OCI-LY7 (cell line): ENCODE results near the gene SLC1A3. TPM values are rescaled to one million over a fixed set of nuclear protein-coding genes. Genes with fewer than 3 reads are reported as not detected.

ENCODE experiments used
- BruUV-seq: library from RNA; stranded (reverse); fragments of 400-500 nt; replicated peaks from 2 replicates; lab custom pipeline; 2021; lab: Mats Ljungman, UMichigan
- CTCF ChIA-PET: fragments of 300-600 bp; sonication (Branson Sonifier 250); formaldehyde crosslinking; loops from one replicate; lab custom pipeline; 2022; ENCODE audit warnings: antibody characterized with exemption; ENCODE audit not compliant: unreplicated experiment; lab: Charles Lee
- POLR2A ChIA-PET: fragments of 300-600 bp; sonication (Branson Sonifier 250); formaldehyde crosslinking; loops from one replicate; lab custom pipeline; 2022; ENCODE audit warnings: antibody characterized with exemption; lab: Charles Lee
- DNase-seq: peaks from one replicate; pipeline ENCODE4 v3.0.0-alpha.2; 2015; ENCODE audit warnings: low spot score
- H2AFZ ChIP-seq: fragments of 200-600 bp; sonication (generic), shearing (Covaris generic); 2 replicates; pipeline ENCODE4 v1.6.1; 2014; ENCODE audit warnings: mild to moderate bottlenecking, antibody characterized with exemption, low read length, moderate library complexity
- H3K27ac ChIP-seq: fragments of 200-600 bp; sonication (generic); 2 replicates; pipeline ENCODE4 v1.5.1; 2014; ENCODE audit warnings: mixed run types, low read depth, mild to moderate bottlenecking, moderate library complexity, low read length, inconsistent platforms; ENCODE audit not compliant: poor library complexity, severe bottlenecking
- H3K36me3 ChIP-seq: fragments of 200-600 bp; sonication (generic); 2 replicates; pipeline ENCODE4 v1.6.1; 2014; ENCODE audit warnings: mild to moderate bottlenecking, antibody characterized with exemption, low read length, moderate library complexity, mixed read lengths; ENCODE audit not compliant: insufficient read depth
- H3K4me1 ChIP-seq: fragments of 200-600 bp; sonication (generic); 2 replicates; pipeline ENCODE4 v1.5.1; 2014; ENCODE audit warnings: mild to moderate bottlenecking, low read length; ENCODE audit not compliant: insufficient read depth, poor library complexity, severe bottlenecking
- H3K4me2 ChIP-seq: fragments of 200-600 bp; sonication (generic); 2 replicates; pipeline ENCODE4 v1.6.1; 2014; ENCODE audit warnings: mild to moderate bottlenecking, low read length
- H3K4me3 ChIP-seq: fragments of 200-600 bp; sonication (generic); 2 replicates; pipeline ENCODE4 v1.5.1; 2014; ENCODE audit warnings: mild to moderate bottlenecking, low read depth, low read length; ENCODE audit not compliant: poor library complexity, severe bottlenecking
- H3K79me2 ChIP-seq: fragments of 200-600 bp; sonication (generic); 2 replicates; pipeline ENCODE4 v1.6.1; 2016; ENCODE audit warnings: low read depth, mild to moderate bottlenecking, low read length, moderate library complexity, mixed read lengths; ENCODE audit not compliant: insufficient read depth
- H3K9me2 ChIP-seq: fragments of 200-600 bp; sonication (generic); 2 replicates; pipeline ENCODE4 v1.6.1; 2016; ENCODE audit warnings: mild to moderate bottlenecking, low read length, mixed read lengths; ENCODE audit not compliant: insufficient read depth
- H3K9me3 ChIP-seq: fragments of 200-600 bp; sonication (generic); 2 replicates; pipeline ENCODE4 v1.6.1; 2014; ENCODE audit warnings: mild to moderate bottlenecking, mixed run types, low read length, mixed read lengths
- H4K20me1 ChIP-seq: fragments of 200-600 bp; sonication (generic); 2 replicates; pipeline ENCODE4 v1.6.1; 2014; ENCODE audit warnings: mild to moderate bottlenecking, antibody characterized with exemption, low read length, moderate library complexity, mixed read lengths; ENCODE audit not compliant: insufficient read depth
- CTCF ChIP-seq: fragments of 200-600 bp; sonication (generic); conservative IDR thresholded peaks from 2 replicates; pipeline ENCODE4 v1.5.1; 2014; ENCODE audit warnings: mild to moderate bottlenecking, antibody characterized with exemption, low read length, moderate library complexity, mixed read lengths
- EZH2phosphoT487 ChIP-seq: fragments of 200-600 bp; sonication (generic); IDR thresholded peaks from 2 replicates; pipeline ENCODE4 v1.6.1; 2018; ENCODE audit warnings: low read depth, borderline replicate concordance, mild to moderate bottlenecking, mixed run types, antibody characterized with exemption, low read length, moderate library complexity, mixed read lengths
- intact Hi-C: fragments of 100-400 bp; cut with micrococcal nuclease; formaldehyde crosslinking; loops from one replicate; pipeline ENCODE4 v1.10.0; 2022; ENCODE audit not compliant: unreplicated experiment
- total RNA-seq, 2 experiments: library from RNA; depleted of rRNA in 1 of 2; stranded (reverse); fragments of >200 nt in 1 of 2; shearing (Covaris generic) in 1 of 2; gene quantifications; 2 replicates each; pipeline ENCODE4 v1.2.3, GENCODE V29; 2014 to 2022

SLC1A3 gene
- total RNA-seq, 2 experiments from 2014 or later = not detected

- H3K4me2 ChIP-seq = no peak overlapping the region
- ChIA-PET POLR2A (no interaction called here), CTCF (no interaction called here)
- intact Hi-C loops = no loop called here
- no peak for DNase-seq
- H3K9me2 ChIP-seq = no peaks in the 10 kb centered on the region
- BruUV-seq = no TSS peak
- H4K20me1 ChIP-seq = no peaks in the 10 kb centered on the region
- H3K27ac ChIP-seq = no peak overlapping the region
- H3K36me3 ChIP-seq = no peaks in the 10 kb centered on the region
- H3K4me1 ChIP-seq = no peaks in the 10 kb centered on the region
- H3K4me3 ChIP-seq = no peak overlapping the region
- H3K9me3 ChIP-seq = no peaks in the 10 kb centered on the region
- TF ChIP-seq CTCF (no peak), EZH2phosphoT487 (no peak)
- H3K79me2 ChIP-seq = no peaks in the 10 kb centered on the region
- no peak overlapping the region for H2AFZ ChIP-seq
Measured at GRCh38 chr5:36619012-36619635, 12.7 kb downstream of the SLC1A3 start.

GRCh38 chr5:36621985-36622384, 15.6 kb downstream of the SLC1A3 start:
- no peak for TF ChIP-seq EZH2phosphoT487
- no peak for TF ChIP-seq CTCF
- CTCF ChIA-PET = no interaction called here
- DNase-seq = no peak
- Histone ChIP-seq H4K20me1 (no peaks in the 10 kb centered on the region), H3K9me2 (no peaks in the 10 kb centered on the region), H3K36me3 (no peaks in the 10 kb centered on the region), H3K9me3 (no peaks in the 10 kb centered on the region), H2AFZ (no peak overlapping the region), H3K4me2 (no peak overlapping the region), H3K4me1 (no peaks in the 10 kb centered on the region), H3K4me3 (no peak overlapping the region), H3K27ac (no peak overlapping the region), H3K79me2 (no peaks in the 10 kb centered on the region)
- POLR2A ChIA-PET = interaction anchor here (0.7 to 1.5 kb wide), 2 partner anchors 11 to 537 kb away, joined by 3 to 9 read pairs; no protein-coding TSS in a partner anchor
- BruUV-seq = no TSS peak
- intact Hi-C loops = no loop called here

GRCh38 chr5:36623832-36624231, 17.4 kb downstream of the SLC1A3 start:
- CTCF ChIA-PET = no interaction called here
- Histone ChIP-seq H3K4me1 (no peaks in the 10 kb centered on the region), H3K4me2 (no peak overlapping the region), H3K9me3 (no peaks in the 10 kb centered on the region), H4K20me1 (no peaks in the 10 kb centered on the region), H3K4me3 (no peak overlapping the region), H2AFZ (no peak overlapping the region), H3K9me2 (no peaks in the 10 kb centered on the region), H3K27ac (no peak overlapping the region), H3K79me2 (no peaks in the 10 kb centered on the region), H3K36me3 (no peaks in the 10 kb centered on the region)
- TF ChIP-seq EZH2phosphoT487 = no peak
- TF ChIP-seq CTCF = no peak
- no TSS peak for BruUV-seq
- POLR2A ChIA-PET = interaction anchor here (1.1 kb wide), 1 partner anchor 20 kb away, joined by 5 read pairs; no protein-coding TSS in a partner anchor
- intact Hi-C loops = no loop called here
- DNase-seq = no peak
